HT-29 (cell line): ENCODE measurements around the gene SEC24D. TPM values are rescaled to one million over a fixed set of nuclear protein-coding genes. Genes with fewer than 3 reads are reported as not detected.
"Not testable (repeated sequence)": the region's sequence is repeated elsewhere in the genome, so short reads cannot be mapped to it uniquely, and the experiment has no call there.

Source experiments
- DNase-seq: peaks from one replicate; pipeline ENCODE4 v3.0.0-alpha.2; 2015; ENCODE audit warnings: low spot score
- total RNA-seq: library from RNA; depleted of rRNA; stranded (reverse); fragments of >200 nt; shearing (Covaris generic); gene quantifications from 2 replicates; pipeline ENCODE4 v1.2.3, GENCODE V29; 2014

Gene SEC24D
- total RNA-seq, 1 experiment from 2014 or later, result 18.8 TPM

DNA sequence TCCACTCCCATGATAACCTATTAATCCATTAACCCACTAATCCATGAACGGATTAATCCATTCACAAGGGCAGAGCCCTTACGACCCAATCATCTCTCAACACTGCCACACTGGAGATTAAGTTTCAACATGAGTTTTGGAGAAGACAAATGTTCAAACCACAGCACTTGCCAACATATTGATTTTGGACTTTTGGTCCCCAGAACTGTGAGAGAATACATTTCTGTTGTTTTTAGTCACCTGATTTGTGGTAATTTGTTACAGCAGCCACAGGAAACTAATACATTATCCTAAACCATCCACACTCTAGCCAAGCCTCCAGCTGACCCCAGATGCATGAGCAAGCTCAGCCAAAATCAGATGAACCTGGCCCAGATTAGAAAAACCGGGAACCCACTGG, 22.4 kb downstream of the SEC24D start:
- DNase-seq, result no peak

DNA sequence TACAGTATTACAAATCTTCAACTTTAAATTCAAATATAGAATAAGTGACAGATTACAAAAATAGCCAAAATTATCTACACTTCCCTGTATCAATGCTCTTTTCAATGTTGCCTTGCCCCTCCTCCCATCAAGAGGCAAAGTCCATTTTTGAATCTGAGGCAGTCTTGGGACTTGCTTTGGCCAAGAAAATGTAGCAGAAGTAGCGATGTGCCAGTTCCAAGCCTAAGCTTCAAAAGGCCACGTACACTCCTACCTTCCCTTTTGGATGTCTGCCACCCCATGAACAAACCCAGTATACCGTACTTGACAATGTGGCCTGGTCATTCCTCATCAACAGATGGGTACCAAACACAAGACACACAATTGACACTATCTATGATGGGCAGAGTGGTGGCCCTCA, 24.1 kb downstream of the SEC24D start:
- no peak for DNase-seq

DNA sequence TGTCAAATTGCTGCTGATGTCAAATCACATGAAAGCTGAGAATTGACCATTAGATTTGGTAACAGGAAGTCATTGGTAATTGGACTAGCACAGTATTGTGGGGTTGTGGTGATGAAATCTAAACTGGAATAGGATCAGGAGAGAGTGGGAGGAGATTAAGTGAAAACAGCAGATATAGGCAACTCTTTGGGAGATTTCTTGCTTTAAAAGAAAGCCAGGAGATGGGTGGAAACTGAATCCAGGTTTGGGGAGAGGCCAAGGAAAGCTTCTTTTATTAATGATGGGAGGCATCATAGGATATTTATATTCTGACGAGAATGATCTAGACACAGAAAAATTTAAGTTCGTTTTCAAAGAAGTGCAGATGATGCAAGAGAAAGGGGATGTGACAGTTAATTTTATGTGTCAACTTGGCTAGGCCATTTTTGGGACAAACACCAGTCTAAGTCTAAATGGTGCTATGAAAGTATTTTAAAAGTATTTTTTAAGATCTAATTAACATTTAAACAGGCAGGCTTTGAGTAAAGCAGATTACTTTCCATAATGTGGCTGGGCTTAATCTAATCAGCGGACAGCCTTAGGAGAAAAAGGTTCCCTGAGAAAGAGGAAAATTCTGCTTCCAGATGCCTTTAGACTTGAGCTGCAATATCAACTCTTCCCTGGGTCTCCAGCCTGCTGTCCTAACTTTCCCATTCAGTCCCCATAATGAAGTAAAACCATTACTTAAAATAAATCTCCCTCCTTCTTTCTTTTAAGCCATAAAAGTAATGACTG, 24.7 kb downstream of the SEC24D start:
- no peak for DNase-seq

DNA sequence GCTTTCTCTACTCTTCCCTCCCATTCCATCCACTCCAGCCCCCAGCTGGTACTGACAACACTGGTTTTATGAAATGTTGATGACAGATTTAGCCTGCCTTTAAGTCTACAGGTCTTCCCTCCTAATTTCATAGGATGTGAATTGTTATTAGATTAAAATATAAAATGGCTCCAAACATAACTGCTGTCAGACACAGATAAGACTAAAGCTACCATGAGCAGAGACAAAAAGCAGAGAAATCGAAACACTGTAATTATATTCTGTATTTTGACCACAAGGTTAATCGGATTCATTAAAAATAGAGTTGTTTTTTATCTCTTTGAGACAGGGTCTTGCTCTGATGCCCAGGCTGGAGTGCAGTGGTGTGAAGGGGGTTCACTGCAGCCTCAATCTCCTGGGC, 28.3 kb downstream of the SEC24D start:
- no peak for DNase-seq

DNA sequence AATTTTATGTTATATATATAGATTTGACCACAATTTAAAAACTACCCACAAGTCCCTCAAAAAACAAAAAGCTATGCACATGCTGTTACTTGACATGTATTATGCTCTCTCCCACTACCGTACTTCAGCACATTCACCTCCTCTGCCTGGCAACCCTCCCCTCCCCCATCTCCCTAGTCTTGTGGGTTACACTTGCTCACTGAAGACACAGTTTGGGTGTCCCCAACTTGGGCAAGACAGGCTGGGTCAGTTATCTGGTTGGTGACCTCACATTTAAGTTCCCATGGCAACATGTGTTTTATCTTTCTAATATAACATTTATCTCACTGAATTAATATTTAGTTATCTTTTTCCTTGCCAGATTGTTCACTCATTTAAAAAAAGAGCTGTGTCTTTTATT, 32.7 kb downstream of the SEC24D start:
- no peak for DNase-seq

DNA sequence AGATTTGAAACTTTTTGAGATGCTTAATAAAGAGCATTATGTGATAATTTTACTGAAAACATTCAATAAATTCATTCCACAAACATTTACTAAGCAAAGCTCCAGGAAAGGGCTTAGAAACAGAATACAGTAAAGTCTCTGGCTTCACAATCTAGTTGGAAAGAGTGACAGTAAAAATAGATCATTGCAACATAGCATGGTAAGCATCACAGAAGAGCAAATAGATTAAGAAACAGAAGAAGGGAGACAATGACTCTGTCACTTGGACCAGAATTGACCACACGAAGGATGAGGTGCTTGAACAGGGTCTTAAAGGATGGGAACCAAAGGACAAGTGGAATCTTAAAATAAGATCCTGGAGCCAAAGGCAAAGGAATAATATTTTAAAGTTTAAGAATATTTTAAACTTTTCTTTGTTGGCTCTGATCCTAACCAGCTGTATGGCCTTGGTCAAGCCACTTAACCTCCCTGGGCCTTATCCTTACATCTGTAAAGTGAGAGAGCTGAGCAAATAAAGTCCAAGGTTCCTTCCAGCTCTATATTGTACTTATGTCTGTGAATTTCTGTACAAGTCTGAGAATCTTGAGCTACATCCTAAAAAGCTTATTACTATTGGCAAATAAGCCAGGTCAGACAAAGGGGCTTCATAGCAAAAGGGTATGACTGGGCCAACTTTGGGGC, 33.9 kb downstream of the SEC24D start:
- no peak for DNase-seq

DNA sequence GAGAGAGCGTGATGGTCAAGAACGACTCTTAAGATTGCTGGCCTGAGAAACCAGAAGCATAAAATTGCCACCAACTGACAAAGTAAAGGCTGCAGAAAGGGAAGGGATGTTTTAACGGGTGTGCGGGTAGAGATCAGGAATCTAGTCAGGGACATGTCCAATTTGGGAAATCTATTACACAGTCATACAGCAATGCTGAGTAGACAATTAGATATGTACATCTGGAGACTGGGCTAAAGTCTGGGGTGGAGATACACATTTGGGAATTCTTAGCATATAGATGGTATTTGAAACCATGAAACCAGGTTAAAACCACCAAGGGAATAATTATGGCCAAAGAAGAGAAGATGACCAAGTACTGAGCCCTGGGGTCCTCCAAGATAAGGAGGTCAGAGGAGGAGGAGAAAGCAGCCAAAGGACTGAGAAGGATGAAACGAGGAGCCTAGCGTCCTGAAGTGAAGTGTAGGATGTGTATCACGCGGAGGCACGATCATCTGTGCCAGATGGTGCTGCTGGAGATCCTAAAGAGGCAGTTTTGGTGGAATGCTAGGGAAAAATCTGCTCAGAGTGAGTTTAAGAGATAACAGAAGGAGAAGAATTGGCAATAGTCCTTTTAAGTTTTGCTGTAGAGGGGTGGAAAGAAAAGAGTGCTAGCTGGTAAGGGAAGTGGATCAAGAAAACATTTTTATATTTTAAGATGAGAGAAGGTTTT, 36.5 kb downstream of the SEC24D start:
- DNase-seq, result no peak

DNA sequence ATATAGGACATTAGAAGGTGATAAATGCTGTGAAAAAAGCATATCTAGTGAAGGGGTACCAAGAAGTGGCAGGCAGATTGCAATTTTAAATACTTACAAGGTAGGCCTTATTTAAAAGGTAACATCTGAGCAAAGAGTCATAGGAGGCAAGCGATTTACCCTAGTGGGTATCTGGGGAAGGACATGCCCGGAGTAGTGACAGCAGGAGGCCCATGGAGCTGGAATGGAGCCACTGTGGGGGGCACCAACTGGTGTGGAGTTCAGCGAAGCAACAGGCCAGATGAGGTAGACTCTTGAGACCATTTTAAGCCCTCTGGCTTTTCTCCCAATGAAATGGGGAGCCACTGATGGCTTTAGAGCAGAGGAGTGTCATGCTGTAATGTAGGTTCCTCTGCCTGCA, 37.3 kb downstream of the SEC24D start:
- no peak for DNase-seq

DNA sequence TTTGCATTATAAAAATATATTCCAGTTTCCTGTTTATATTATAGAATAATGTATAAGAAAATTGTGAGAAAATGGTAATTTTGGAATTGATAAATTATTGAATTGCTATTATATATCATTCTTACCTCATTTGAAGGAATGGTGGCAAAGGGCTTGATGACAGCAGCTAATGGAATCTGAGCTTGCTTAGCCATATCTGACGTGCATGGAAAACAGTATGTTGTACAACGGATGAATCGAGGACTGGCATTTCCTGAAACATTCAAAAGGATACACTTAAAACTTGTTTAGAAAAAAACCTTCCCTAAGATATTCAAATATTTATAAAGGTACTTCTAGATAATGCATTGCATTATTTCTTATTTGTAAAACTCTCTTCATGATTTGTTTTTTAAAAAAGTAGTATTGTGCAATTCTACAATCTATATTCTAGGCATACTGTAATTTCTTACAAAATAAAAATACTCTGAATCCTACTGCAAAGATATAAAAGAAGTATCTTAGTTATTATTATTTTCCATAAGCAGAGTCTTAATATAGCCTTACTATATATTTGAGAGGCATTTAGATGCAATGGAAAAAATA, 38.3 kb downstream of the SEC24D start:
- DNase-seq, result no peak

DNA sequence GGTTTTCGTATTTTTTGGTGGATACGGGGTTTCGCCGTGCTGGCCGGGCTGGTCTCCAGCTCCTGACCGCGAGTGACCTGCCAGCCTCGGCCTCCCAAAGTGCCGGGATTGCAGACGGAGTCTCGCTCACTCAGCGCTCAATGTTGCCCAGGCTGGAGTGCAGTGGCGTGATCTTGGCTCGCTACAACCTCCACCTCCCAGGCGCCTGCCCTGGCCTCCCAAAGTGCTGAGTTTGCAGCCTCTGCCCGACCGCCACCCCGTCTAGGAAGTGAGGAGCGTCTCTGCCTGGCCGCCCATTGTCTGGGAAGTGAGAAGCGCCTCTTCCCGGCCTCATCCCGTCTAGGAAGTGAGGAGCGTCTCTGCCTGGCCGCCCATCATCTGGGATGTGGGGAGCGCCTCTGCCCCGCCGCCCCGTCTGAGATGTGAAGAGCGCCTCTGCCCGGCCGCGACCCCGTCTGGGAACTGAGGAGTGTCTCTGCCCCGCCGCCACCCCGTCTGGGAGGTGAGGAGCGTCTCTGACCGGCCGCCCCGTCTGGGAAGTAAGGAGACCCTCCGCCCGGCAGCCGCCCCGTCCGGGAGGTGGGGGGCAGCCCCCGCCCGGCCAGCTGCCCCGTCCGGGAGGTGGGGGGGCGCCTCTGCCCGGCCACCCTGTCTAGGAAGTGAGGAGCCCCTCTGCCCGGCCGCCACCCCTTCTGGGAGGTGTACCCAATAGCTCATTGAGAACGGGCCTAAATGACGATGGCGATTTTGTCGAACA, 44.1 kb downstream of the SEC24D start:
- not testable (repeated sequence) for DNase-seq

DNA sequence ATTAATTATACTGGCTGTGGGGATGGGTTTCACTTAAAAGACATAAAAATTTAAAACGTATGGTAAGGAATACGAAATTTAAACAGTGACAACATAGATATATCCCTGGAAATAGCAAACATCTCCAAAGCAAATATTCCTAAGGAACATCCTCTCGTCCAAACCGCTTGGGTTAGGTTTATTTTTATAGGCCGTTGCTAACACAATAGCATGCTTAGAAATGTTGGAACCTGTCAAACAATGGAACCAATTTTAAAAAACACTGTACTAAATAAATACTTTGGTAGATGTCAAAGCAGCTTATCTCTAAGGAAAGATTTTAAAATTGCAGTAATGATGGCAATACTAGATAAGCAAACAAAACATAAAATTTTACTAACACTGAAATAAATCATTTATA, 45.4 kb downstream of the SEC24D start:
- no peak for DNase-seq

DNA sequence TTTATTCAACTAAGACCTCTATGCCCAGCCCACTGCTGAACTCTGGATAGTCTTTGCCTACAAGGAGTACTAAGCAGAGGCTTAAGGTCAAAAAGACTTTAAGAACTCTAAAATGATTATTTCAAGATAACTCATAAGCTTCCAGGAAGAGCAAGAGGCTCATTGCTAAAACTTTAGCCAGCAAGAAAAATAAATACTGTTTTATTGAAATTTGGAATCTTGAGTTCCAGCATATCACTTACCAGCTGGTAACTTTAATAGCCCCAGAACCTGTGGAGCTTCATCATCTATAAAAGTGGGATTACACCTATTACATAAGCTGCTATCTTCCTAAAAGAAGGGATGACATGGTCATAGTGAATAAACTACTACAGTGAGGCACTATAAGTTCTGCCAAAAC, 47.0 kb downstream of the SEC24D start:
- no peak for DNase-seq

DNA sequence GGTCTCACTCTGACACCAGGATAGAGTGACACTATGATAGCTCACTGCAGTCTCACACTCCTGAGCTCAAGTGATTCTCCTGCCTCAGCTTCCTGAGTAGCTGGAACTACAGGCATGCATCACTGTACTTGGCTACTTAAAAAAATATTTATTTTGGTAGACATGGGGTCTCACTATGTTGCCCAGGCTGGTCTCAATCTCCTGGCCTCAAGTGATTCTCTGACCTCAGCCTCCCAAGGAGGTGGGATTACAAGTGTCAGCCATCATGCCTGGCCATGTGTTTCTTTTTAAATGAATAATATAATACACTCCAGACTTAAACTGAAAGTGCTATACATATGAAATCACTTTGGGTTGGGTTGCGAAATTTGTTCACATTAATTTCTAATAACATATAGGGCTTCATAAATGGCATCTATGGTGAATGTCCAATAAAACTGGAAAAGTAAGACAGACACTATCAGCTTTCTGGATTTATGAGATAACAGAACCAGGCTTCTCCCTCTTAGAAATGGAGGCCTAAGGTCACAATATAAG, 48.0 kb downstream of the SEC24D start:
- no peak for DNase-seq

DNA sequence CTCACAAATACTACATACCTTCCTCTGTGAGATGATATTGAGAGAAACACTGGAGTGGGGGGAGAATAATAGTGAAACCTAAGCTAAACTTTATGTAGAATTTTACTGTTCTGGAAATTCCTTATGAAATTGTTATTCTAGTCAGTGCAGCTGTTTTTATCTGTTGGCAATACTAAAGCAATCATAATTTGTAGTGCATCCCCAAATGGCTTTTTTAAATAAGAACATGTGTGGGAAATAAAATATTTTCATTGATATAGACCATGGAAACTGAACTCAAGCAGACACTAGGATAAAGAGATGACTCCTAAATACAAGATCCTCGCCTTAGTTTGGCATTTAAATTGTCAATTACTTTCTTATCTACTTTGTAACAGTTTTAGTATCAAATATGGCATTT, 51.1 kb downstream of the SEC24D start:
- DNase-seq, result no peak

DNA sequence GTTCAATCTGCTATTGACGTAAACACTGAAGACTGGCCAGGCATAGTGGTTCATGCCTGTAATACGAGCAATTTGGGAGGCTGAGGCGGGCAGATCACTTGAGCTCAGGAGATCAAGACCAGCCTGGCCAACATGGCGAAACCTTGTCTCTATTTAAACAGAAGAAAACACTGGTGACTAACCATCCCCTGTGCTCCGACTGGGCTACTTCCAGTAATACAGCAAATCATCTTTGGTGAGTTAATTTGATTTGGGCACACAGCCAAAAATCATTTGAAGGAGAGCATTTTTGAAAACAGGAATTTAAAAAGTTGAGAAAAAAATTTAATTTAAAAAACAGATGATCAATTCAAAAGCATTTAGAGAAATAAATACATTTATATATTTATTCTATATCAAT, 52.0 kb downstream of the SEC24D start:
- DNase-seq, result no peak

DNA sequence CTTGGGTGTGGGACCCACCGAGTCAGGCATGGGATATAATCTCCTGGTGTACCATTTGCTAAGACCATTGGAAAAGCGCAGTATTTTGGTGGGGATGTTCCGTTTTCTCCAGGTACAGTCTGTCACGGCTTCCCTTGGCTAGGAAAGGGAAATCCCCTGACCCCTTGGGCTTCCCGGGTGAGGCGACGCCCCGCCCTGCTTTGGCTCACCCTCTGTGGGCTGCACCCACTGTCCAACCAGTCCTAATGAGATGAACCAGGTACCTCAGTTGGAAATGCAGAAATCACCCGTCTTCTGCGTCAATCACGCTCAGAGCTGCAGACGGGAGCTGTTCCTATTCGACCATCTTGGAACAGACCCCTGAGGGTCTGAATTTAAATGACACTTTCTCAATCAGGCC, 53.0 kb downstream of the SEC24D start:
- DNase-seq, result not testable (repeated sequence)

DNA sequence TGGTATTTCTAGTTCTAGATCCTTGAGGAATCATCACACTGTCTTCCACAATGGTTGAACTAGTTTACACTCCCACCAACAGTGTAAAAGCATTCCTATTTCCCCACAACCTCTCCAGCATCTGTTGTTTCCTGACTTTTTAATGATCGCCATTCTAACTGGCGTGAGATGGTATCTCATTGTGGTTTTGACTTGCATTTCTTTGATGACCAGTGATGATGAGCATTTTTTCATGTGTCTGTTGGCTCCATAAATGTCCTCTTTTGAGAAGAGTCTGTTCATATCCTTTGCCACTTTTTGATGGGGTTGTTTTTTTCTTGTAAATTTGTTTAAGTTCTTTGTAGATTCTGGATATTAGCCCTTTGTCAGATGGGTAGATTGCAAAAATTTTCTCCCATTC, 58.3 kb downstream of the SEC24D start:
- not testable (repeated sequence) for DNase-seq

DNA sequence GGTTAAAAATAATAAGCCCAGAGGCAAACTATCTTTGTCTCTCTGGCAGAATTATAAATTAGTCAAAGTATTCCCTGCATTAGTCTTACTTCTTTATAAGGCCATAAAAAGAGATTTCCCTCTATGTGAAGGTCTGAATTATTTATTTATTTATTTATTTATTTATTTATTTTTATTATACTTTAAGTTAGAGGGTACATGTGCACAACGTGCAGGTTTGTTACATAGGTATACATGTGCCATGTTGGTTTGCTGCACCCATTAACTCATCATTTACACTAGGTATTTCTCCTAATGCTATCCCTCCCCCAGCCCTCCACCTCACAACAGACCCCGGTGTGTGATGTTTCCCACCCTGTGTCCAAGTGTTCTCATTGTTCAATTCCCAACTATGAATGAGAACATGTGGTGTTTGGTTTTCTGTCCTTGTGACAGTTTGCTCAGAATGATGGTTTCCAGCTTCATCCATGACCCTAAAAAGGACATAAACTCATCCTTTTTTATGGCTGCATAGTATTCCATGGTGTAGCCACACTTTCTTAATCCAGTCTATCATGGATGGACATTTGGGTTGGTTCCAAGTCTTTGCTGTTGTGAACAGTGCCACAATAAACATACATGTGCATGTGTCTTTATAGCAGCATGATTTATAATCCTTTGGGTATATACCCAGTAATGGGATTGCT, 58.8 kb downstream of the SEC24D start:
- not testable (repeated sequence) for DNase-seq

DNA sequence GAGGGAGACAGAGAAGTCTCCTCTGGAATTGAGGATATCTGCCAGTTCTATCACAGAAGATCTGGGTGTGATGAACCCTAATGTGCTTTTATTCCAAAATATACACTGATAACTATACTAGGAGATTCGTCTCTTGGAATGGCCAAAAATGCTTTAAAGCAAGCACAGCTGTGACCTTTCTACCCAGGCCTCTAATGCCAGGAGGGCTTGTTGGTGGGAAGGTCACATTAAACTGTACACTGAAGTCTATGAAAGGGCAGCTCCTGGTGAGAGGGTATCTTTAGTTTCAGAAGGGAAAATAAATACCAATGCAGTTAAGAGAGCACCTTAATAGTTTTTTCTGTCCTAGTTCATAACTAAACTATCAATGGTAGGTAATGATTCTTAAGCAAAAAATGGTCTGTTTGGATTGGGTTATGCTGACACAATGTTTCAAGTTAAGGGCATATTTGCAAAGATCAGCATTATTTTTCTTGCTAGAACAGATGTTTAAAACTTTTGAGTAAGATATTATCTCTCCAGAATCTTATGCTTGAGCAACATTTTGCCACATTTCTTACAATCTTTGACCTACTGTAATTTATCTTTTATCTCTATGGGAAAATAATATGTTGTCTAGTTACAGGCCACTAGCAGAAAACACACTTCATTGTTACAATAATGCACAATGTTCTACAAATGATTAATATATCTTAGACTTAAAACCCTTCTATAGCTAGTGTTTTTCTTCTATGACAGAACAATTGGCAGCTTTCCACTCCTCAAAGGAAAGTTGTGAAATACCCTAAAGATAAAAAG, 59.6 kb downstream of the SEC24D start:
- no peak for DNase-seq

DNA sequence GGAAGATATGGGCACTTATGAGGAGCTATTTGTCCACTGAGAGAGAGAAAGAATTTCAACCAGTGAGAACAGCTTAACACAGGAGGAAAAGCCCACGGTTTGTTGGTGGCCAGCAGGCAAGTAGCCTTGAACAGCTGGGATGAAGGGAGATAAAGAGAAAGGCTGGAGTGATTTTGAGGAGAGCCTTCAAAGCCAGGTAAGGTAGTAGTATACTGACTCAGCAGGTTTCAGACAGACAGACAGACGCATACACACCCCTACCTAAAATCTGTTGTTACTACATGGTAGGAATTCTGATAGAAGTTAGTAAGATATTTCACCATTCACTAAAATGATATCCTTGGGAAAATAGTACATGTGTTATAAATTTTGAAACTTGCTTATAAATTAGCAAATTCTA, 60.5 kb downstream of the SEC24D start:
- DNase-seq, result no peak
